Subcutaneous adipose tissue (tissue), 4 donors: ENCODE results near the gene MSX2. TPM values are rescaled to one million over a fixed set of nuclear protein-coding genes. Genes with fewer than 3 reads are reported as not detected.

Experiments used
- total RNA-seq, 4 donors: library from RNA; depleted of rRNA; stranded (reverse); fragments of >200 nt; gene quantifications; one replicate each; pipeline ENCODE4 v1.1.0, GENCODE V29; 2016
- TF ChIP-seq, protein P1 (sequence below): fragments of 450-650 bp; IDR thresholded peaks from one replicate; pipeline ENCODE4 v1.5.1; 2016; ENCODE audit warnings: low read depth, mild to moderate bottlenecking, control low read depth, antibody characterized with exemption, moderate library complexity

Gene MSX2
- total RNA-seq, 4 donors from 2014 or later = 0.34 to 0.98 (median 0.71) TPM

DNA sequence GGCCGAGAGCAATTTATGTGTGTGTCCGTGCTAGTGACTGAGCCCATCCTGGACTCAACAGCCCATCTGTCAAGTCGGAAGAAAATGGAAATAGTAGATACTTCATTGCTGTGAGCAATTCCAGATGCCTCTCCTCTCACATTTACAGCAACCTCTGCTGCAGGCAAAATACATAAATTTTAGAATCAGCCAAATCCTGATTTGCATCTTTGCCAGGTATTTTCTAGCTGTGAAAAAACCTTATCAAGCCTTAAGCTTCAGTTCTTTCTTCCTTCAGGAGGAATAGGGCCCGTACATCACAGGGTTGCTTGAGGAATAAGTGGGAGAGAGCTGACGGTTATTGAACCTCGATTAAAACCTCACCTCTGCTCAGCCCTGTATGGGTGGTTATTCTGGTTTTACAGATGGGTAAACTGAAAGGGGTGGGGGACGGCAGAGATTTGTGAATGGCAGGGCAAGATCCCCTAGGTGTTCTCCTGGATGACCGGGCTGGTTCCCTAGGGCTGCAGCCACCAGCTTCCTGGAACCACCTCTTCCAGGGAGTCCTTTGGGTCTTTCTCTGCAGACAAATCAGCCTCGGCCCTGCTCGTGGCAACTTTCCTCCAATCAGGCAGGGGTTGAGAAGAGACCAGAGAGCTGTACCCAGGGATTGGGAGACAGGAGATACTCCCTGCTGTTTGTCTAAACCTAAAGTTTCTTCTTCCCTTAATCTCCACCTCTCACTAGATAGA is 5.3 kb upstream of the MSX2 start:
- TF ChIP-seq, protein P1, sequence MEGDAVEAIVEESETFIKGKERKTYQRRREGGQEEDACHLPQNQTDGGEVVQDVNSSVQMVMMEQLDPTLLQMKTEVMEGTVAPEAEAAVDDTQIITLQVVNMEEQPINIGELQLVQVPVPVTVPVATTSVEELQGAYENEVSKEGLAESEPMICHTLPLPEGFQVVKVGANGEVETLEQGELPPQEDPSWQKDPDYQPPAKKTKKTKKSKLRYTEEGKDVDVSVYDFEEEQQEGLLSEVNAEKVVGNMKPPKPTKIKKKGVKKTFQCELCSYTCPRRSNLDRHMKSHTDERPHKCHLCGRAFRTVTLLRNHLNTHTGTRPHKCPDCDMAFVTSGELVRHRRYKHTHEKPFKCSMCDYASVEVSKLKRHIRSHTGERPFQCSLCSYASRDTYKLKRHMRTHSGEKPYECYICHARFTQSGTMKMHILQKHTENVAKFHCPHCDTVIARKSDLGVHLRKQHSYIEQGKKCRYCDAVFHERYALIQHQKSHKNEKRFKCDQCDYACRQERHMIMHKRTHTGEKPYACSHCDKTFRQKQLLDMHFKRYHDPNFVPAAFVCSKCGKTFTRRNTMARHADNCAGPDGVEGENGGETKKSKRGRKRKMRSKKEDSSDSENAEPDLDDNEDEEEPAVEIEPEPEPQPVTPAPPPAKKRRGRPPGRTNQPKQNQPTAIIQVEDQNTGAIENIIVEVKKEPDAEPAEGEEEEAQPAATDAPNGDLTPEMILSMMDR = no peak

- TF ChIP-seq, protein P1 = no peak
Measured at GRCh38 chr5:174719793-174720611, 4.4 kb upstream of the MSX2 start.

DNA sequence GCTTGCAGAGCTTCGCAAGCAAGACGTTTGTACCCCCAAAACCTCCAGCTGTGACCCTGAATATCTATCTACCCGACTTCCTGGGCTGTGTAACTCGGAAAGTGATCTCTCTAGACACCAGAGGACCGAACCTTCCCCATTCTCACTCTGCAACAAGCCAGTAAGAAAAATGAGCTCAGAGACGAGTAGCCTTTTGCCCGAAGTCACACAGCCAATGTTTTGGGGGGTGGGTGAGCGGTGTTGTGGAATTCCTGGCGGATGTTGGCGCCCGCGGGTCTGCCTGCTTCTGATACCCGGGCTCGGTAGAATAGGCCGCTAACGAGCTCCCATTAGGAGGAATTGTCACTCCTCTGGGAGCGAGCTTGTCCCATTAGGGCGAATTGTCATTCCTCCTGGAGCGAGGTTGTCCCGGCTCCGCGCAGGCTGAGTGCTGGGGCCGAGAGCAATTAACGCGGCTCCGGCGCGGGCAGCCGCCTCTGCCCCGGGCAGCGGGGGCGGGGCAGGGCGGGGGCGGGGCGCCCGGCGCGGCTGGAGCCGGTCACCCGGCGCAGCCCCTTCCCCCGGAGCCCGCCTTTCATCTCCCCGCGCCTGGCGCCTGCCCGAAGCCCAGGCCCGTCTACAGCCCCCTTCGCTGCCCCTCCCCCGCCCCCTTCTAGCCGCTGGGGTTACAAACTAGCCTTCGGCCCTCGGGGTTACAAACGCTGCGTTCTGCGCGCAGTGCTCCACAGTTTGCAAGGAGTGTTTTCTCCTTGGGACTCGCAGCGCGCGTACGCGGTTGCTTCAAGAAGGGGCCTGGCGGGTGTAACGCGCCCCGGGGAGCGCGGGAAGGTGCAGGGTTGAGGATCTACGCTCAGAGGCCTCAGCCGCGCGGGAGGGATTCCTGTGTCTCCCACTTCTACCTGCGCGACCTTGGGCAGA is 3.5 kb upstream of the MSX2 start:
- TF ChIP-seq, protein P1 = no peak

GRCh38 chr5:174721530-174722432 is 2.6 kb upstream of the MSX2 start:
- TF ChIP-seq, protein P1 = no peak

DNA sequence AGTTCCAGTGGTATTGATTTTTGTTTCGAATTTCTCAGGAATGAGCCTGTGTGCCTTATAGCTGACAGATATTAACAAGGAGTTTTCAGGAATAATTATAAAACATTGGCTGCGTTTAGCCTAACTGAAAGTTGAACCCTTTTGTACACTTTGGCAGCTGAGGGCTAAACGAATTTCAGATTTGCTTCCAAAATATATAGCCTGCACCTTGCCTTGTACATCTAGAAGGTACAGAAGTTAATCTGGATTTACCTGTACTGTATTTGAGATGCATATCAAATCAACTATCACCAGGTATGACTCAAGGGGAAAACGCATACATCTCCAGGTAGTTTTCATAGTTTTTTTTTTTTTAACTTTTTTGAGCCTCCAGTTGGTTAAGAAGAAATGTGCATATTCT is 1.9 kb upstream of the MSX2 start:
- TF ChIP-seq, protein P1 = no peak

DNA sequence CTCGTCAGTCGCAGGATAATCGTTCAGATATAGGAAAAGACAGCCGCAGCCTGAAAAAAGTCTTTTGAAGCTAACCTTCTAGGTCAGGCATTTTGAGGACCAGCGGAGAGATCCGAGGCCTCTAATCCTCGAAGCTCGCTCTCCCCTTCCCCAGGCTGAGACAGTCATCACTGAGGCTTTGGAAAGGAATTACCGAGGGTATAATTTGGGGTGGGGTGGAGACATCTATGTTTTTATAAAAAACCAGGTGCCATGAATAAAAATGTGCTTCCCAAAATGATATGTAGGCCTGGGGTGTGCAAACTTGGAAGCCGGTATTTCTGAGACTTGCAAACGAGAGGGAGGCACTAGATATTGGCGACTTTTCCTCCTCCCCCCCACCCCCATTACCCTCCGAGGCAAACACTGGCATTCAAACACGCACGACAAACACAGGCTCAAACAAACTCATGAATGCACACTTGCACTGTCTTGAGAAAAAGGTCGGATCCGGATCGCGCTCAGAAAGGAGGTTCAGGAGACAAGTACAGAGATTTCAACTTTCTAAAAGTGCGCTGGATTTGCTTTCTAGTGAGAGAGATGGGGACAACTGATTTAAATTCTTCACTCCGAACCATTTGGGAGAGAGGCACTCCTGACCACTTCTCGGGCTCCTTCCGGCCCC is 935 bp upstream of the MSX2 start:
- TF ChIP-seq, protein P1 = no peak
